Raji (cell line): ENCODE data around the gene RAB7B.

Experiments used
- POLR2A ChIP-seq: IDR thresholded peaks from 2 replicates; pipeline ENCODE4 v1.6.1; 2011; ENCODE audit warnings: low read depth, low read length, control low read depth; ENCODE audit not compliant: insufficient read depth

RAB7B gene

GRCh38 chr1:205936846-205937586, 66.2 kb downstream of the RAB7B start:
- no peak for TF ChIP-seq POLR2A

GRCh38 chr1:205936311-205936710, 66.9 kb downstream of the RAB7B start:
- TF ChIP-seq POLR2A, result no peak

GRCh38 chr1:205935869-205936268, 67.3 kb downstream of the RAB7B start:
- TF ChIP-seq POLR2A, result no peak

GRCh38 chr1:205934788-205935187, 68.4 kb downstream of the RAB7B start:
- no peak for TF ChIP-seq POLR2A

GRCh38 chr1:205933671-205934618, 69.2 kb downstream of the RAB7B start:
- no peak for TF ChIP-seq POLR2A

GRCh38 chr1:205932776-205933175, 70.4 kb downstream of the RAB7B start:
- no peak for TF ChIP-seq POLR2A

GRCh38 chr1:205930799-205931281, 72.4 kb downstream of the RAB7B start:
- no peak for TF ChIP-seq POLR2A

GRCh38 chr1:205930195-205930577, 73.0 kb downstream of the RAB7B start:
- TF ChIP-seq POLR2A, result no peak

- TF ChIP-seq POLR2A, result no peak
Observed at GRCh38 chr1:205929496-205930194, 73.5 kb downstream of the RAB7B start.

GRCh38 chr1:205928317-205928716, 74.9 kb downstream of the RAB7B start:
- no peak for TF ChIP-seq POLR2A

- TF ChIP-seq POLR2A, result no peak
Observed at GRCh38 chr1:205927676-205928075, 75.5 kb downstream of the RAB7B start.

- TF ChIP-seq POLR2A, result no peak
Observed at GRCh38 chr1:205927247-205927646, 75.9 kb downstream of the RAB7B start.
